Fibroblast of pulmonary artery (primary cell): ENCODE data around the gene CD69.

Experiments used
- DNase-seq: peaks from one replicate; pipeline ENCODE4 v3.0.0-alpha.2; 2010; ENCODE audit warnings: low read depth
- H3K4me3 ChIP-seq: replicated peaks from 2 replicates; pipeline ENCODE4 v1.5.1; 2011; ENCODE audit warnings: low read depth, mild to moderate bottlenecking, control low read depth, low read length, moderate library complexity
- TF ChIP-seq, protein P1 (sequence below): IDR thresholded peaks from 2 replicates; pipeline ENCODE4 v1.5.1; 2011; ENCODE audit warnings: mild to moderate bottlenecking, control low read depth, low read length, inconsistent platforms; ENCODE audit errors: missing control alignments

Gene CD69

DNA sequence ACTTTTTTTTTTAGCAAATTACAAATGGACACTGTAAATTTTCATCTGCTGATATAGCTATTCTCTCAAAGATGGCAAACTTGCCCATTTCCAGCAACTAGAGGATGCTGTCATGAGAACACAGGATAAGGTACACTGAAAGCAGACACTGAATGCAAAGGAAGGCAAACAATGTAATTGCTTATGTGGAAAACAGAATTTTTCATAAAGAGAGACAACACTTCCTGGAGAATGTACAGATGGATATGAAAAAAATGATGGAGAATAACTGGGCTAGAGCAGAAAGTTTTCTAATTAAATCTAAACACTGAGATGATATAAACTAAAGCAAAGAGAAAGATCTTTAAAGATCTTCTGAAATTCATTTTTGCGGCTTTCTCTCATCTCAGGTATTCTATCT lies 581 bp downstream of the CD69 start:
- TF ChIP-seq, protein P1, sequence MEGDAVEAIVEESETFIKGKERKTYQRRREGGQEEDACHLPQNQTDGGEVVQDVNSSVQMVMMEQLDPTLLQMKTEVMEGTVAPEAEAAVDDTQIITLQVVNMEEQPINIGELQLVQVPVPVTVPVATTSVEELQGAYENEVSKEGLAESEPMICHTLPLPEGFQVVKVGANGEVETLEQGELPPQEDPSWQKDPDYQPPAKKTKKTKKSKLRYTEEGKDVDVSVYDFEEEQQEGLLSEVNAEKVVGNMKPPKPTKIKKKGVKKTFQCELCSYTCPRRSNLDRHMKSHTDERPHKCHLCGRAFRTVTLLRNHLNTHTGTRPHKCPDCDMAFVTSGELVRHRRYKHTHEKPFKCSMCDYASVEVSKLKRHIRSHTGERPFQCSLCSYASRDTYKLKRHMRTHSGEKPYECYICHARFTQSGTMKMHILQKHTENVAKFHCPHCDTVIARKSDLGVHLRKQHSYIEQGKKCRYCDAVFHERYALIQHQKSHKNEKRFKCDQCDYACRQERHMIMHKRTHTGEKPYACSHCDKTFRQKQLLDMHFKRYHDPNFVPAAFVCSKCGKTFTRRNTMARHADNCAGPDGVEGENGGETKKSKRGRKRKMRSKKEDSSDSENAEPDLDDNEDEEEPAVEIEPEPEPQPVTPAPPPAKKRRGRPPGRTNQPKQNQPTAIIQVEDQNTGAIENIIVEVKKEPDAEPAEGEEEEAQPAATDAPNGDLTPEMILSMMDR = no peak
- H3K4me3 ChIP-seq = no peak overlapping the region
- no peak for DNase-seq

DNA sequence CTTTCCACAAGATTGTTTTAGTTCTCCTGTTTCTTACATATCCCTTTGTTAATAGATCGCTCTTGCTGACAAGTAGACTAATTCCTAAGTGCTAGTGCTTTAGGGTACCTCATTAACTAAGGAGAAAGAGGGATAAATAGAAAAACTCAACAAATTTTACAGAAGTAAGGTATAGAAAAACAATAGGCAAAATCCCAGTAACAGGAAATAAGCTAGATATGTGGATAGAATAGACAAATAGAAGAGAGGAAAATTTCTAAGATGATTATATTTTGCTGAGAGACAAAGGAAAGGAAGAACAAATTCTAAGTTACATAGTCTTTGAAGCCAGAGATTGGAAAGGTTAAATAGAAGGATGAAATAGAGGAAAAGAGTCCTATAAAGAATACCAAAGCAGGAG lies 1.0 kb downstream of the CD69 start:
- no peak overlapping the region for H3K4me3 ChIP-seq
- DNase-seq = no peak
- TF ChIP-seq, protein P1 = no peak

DNA sequence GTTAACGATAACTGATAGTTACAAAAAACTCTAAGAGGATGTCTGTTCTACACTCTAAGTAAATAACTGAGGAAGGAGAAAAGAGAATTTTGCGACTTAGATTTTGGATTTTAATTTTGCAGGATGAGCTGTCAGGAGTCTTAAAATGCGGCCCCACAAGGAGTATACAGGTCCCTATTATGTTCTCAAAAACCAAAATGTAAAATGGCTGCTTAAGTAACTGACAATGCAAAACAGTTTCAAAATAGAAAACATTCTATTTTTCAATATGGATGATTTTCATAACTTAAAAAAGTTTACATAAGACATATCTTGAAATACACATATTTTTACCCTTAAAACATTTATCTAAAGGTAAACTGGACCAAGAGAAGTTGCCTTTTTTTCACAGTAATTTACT lies 2.6 kb downstream of the CD69 start:
- no peak overlapping the region for H3K4me3 ChIP-seq
- DNase-seq = no peak
- TF ChIP-seq, protein P1 = no peak

DNA sequence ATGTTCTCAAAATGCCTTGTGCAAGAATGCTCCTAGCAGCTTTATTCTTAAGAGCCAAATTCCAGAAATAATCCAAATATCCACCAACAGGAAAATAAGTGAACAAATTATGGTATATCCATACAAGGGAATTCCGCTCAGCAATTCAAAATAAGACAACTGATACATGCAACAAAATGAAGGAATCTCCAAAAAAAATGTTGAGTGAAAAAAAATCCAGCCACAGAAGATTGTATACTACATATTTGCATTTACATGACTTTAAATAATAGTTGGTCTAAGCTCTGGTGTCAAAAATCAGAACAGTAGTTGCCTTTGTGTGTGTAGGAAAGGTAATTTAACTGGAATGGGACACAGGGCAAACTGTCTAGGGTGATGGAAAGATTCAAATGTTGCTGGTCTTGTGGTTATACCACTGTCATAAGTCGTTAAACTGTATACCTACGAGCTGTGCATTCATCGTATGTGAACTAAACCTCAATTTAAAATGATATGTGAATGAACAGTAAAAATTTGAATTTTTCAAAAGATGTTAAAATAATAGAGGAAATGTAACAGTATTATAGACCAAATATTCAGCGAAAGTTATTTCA lies 3.2 kb downstream of the CD69 start:
- TF ChIP-seq, protein P1 = no peak
- no peak overlapping the region for H3K4me3 ChIP-seq
- DNase-seq = no peak

- H3K4me3 ChIP-seq = no peak overlapping the region
- no peak for DNase-seq
- TF ChIP-seq, protein P1 = no peak
These were observed 4.0 kb downstream of the CD69 start for GRCh38 chr12:9756706-9757105.

DNA sequence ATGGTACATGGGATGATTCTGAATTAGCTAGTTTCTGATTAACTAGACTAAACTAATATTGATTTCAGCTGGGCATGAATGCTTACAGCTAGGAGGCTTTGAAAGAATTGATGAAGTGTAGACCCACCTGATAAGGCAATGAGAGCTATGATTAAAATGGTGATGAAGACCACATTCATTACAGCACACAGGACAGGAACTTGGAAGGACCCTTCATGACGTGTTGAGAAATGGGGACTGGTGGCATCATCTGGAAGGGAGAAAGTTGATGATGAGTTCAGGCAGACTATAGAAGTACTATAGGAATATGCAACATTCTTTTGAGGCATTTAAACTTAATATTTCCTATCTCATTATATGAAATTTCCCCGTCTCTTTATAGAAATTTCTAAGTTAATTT lies 4.5 kb downstream of the CD69 start:
- TF ChIP-seq, protein P1 = no peak
- DNase-seq = no peak
- no peak overlapping the region for H3K4me3 ChIP-seq

DNA sequence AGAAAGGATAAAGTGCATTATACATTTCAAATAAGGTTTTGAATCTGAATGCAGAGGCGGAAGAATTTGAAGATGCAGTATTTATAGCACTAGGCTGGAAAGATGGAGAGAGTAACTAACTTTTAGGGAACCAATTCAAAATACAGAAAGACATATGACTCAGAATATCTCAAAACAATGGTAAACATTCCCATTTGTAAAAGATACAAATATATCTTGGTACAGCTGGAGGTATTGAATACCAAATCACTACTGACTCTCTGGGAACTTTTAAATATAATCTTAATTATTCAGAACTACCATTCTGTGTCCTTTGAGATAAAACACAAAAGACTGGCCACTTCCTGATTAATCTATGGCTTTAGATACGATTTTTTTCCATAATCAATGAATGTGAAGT lies 5.1 kb downstream of the CD69 start:
- TF ChIP-seq, protein P1 = no peak
- no peak for DNase-seq

More for the DNA sequence above, 5.1 kb downstream of the CD69 start:
- H3K4me3 ChIP-seq = no peak overlapping the region
